H1 (cell line): Measurements from ENCODE around the gene DOK3. TPM values are rescaled to one million over a fixed set of nuclear protein-coding genes. Genes with fewer than 3 reads are reported as not detected.

Source experiments
- CTCF ChIA-PET: fragments of 300-600 bp; sonication (Branson Sonifier 250); formaldehyde crosslinking; loops from one replicate; lab custom pipeline; 2021; ENCODE audit not compliant: partially characterized antibody; lab: Charles Lee
- POLR2A ChIA-PET: fragments of 300-600 bp; sonication (Branson Sonifier 250); formaldehyde crosslinking; loops from one replicate; lab custom pipeline; 2021; ENCODE audit warnings: inconsistent platforms; ENCODE audit not compliant: partially characterized antibody; lab: Charles Lee
- DNase-seq, 2 experiments: peaks; one replicate each; pipeline versions ENCODE4 v3.0.0 to v3.0.0-alpha.2; 2010 to 2022; ENCODE audit warnings: low spot score in 2 of 2, low read depth in 1 of 2, mixed read lengths in 1 of 2
- FAIRE-seq: peaks from 2 replicates; lab custom pipeline; 2011; peaks lifted over from hg19 to GRCh38; lab: Jason Lieb, UNC
- H2AFZ ChIP-seq: 2 replicates; pipeline ENCODE4 v1.8.1; 2012; ENCODE audit warnings: low read length, inconsistent platforms
- H2AK5ac ChIP-seq: 2 replicates; pipeline ENCODE4 v1.6.1; 2013; ENCODE audit warnings: low read depth, low read length
- H2BK120ac ChIP-seq: replicated peaks from 2 replicates; pipeline ENCODE3; 2013; ENCODE audit warnings: low read depth, low read length, inconsistent platforms
- H2BK12ac ChIP-seq: 2 replicates; pipeline ENCODE4 v1.6.1; 2013; ENCODE audit warnings: low read depth, low read length
- H2BK15ac ChIP-seq: 2 replicates; pipeline ENCODE4 v1.6.1; 2013; ENCODE audit warnings: low read length
- H2BK20ac ChIP-seq: 2 replicates; pipeline ENCODE4 v1.6.1; 2013; ENCODE audit warnings: low read length
- H2BK5ac ChIP-seq: 2 replicates; pipeline ENCODE4 v1.6.1; 2013; ENCODE audit warnings: low read depth, low read length
- H3K14ac ChIP-seq: 2 replicates; pipeline ENCODE4 v1.6.1; 2013; ENCODE audit warnings: inconsistent platforms; ENCODE audit not compliant: insufficient read length
- H3K18ac ChIP-seq: 2 replicates; pipeline ENCODE4 v1.6.1; 2013; ENCODE audit warnings: low read length; ENCODE audit errors: extremely low read depth
- H3K23ac ChIP-seq: 2 replicates; pipeline ENCODE4 v1.6.1; 2013; ENCODE audit warnings: inconsistent platforms; ENCODE audit not compliant: insufficient read length
- H3K23me2 ChIP-seq: 2 replicates; pipeline ENCODE4 v1.6.1; 2013; ENCODE audit warnings: low read depth, low read length
- H3K27ac ChIP-seq: 2 replicates; pipeline ENCODE4 v1.6.1; 2011; ENCODE audit warnings: low read depth, low read length, inconsistent platforms
- H3K27me3 ChIP-seq, 4 experiments: replicated peaks in 1 of 4; 1 replicate in 1 of 4; 2 replicates in 3 of 4; pipeline versions ENCODE4 v1.6.1 to v1.8.1; 2011 to 2013; ENCODE audit warnings: low read length in 3 of 4, mild to moderate bottlenecking in 3 of 4, inconsistent platforms in 2 of 4, mixed read lengths in 2 of 4, moderate library complexity in 1 of 4; ENCODE audit not compliant: control insufficient read depth in 3 of 4, insufficient read depth in 3 of 4; ENCODE audit errors: extremely low read depth in 1 of 4
- H3K36me3 ChIP-seq, 4 experiments: 2 replicates each; pipeline versions ENCODE4 v1.6.1 to v1.8.1; 2011 to 2013; ENCODE audit warnings: mild to moderate bottlenecking in 4 of 4, low read length in 3 of 4, moderate library complexity in 2 of 4, control low read depth in 1 of 4, inconsistent platforms in 1 of 4; ENCODE audit not compliant: insufficient read depth in 4 of 4, control insufficient read depth in 2 of 4
- H3K4ac ChIP-seq: replicated peaks from 2 replicates; pipeline ENCODE3; 2013; ENCODE audit warnings: low read length, low read depth, mixed read lengths, inconsistent platforms; ENCODE audit not compliant: insufficient read length
- H3K4me1 ChIP-seq, 4 experiments: replicated peaks in 1 of 4; 1 replicate in 1 of 4; 2 replicates in 3 of 4; pipeline versions ENCODE4 v1.6.1 to v1.8.1; 2011 to 2013; ENCODE audit warnings: low read length in 3 of 4, inconsistent platforms in 2 of 4, mixed read lengths in 1 of 4; ENCODE audit not compliant: insufficient read depth in 4 of 4, control insufficient read depth in 3 of 4
- H3K4me2 ChIP-seq, 2 experiments: 2 replicates each; pipeline versions ENCODE4 v1.6.1 to v1.8.1; 2011 to 2013; ENCODE audit warnings: low read depth in 2 of 2, low read length in 2 of 2, control low read depth in 1 of 2, inconsistent platforms in 1 of 2, mild to moderate bottlenecking in 1 of 2; ENCODE audit not compliant: insufficient read depth in 1 of 2
- H3K4me3 ChIP-seq, 4 experiments: fragments of 200-600, 300-600 bp in 1 of 4; sonication (generic), shearing (Covaris generic), sonication (Bioruptor Twin) in 1 of 4; 2 replicates each; pipeline versions ENCODE4 v1.5.1 to v1.8.1; 2011 to 2016; ENCODE audit warnings: low read length in 4 of 4, low read depth in 3 of 4, control low read depth in 2 of 4, inconsistent platforms in 2 of 4, mild to moderate bottlenecking in 2 of 4, mixed read lengths in 1 of 4, moderate library complexity in 1 of 4; ENCODE audit not compliant: insufficient read depth in 2 of 4; ENCODE audit errors: extremely low read depth in 1 of 4
- H3K56ac ChIP-seq: replicated peaks from 2 replicates; pipeline ENCODE3; 2013; ENCODE audit warnings: low read depth, mild to moderate bottlenecking, mixed read lengths, low read length, inconsistent platforms; ENCODE audit not compliant: insufficient read length
- H3K79me1 ChIP-seq: 2 replicates; pipeline ENCODE4 v1.6.1; 2013; ENCODE audit warnings: low read depth, low read length, control low read depth
- H3K79me2 ChIP-seq, 2 experiments: 2 replicates each; pipeline versions ENCODE4 v1.6.1 to v1.8.1; 2012 to 2013; ENCODE audit warnings: low read length in 2 of 2, mild to moderate bottlenecking in 2 of 2, inconsistent platforms in 1 of 2; ENCODE audit not compliant: insufficient read depth in 2 of 2, control insufficient read depth in 1 of 2
- H3K9ac ChIP-seq, 4 experiments: replicated peaks in 1 of 4; 1 replicate in 1 of 4; 2 replicates in 3 of 4; pipeline versions ENCODE4 v1.6.1 to v1.8.1; 2011 to 2013; ENCODE audit warnings: low read depth in 3 of 4, low read length in 3 of 4, control low read depth in 2 of 4, mild to moderate bottlenecking in 2 of 4, moderate library complexity in 2 of 4, inconsistent platforms in 1 of 4; ENCODE audit errors: extremely low read depth in 1 of 4
- H3K9me3 ChIP-seq, 2 experiments: 2 replicates each; pipeline versions ENCODE4 v1.6.1 to v1.8.1; 2012 to 2013; ENCODE audit warnings: mild to moderate bottlenecking in 2 of 2, moderate library complexity in 2 of 2, control low read depth in 1 of 2, inconsistent platforms in 1 of 2, low read depth in 1 of 2, low read length in 1 of 2, mixed read lengths in 1 of 2; ENCODE audit not compliant: insufficient read depth in 2 of 2
- H4K20me1 ChIP-seq, 2 experiments: replicated peaks in 1 of 2; 2 replicates each; pipeline versions ENCODE3 to v1.8.1; 2011 to 2013; ENCODE audit warnings: inconsistent platforms in 2 of 2, low read length in 2 of 2, mild to moderate bottlenecking in 1 of 2; ENCODE audit not compliant: insufficient read depth in 2 of 2, control insufficient read depth in 1 of 2
- H4K5ac ChIP-seq: 2 replicates; pipeline ENCODE4 v1.6.1; 2013; ENCODE audit warnings: low read length, low read depth, mixed read lengths, inconsistent platforms; ENCODE audit not compliant: insufficient read length
- H4K8ac ChIP-seq: 2 replicates; pipeline ENCODE4 v1.8.0; 2013; ENCODE audit warnings: mild to moderate bottlenecking, moderate library complexity, low read length, inconsistent platforms; ENCODE audit not compliant: insufficient read depth; ENCODE audit errors: extremely low read depth
- H4K91ac ChIP-seq: replicated peaks from 2 replicates; pipeline ENCODE3; 2013; ENCODE audit warnings: low read length, mixed read lengths, inconsistent platforms; ENCODE audit not compliant: insufficient read length
- WGBS, 2 experiments: shearing (Covaris generic) in 1 of 2; methylation state at CpG; one replicate each; pipeline versions ENCODE4 v1.1.6 to v1.1.7; 2013 to 2015; ENCODE audit warnings: low lambda C conversion rate in 2 of 2, mixed read lengths in 2 of 2, inconsistent platforms in 1 of 2, low coverage in 1 of 2, missing lambda C conversion rate in 1 of 2; ENCODE audit not compliant: insufficient replicate concordance in 2 of 2, insufficient coverage in 1 of 2, insufficient read length in 1 of 2; ENCODE audit errors: extremely low coverage in 1 of 2, missing lambda C conversion rate in 1 of 2; 5-methylcytosine and 5-hydroxymethylcytosine counted together
- polyA plus RNA-seq, 7 experiments: library from polyadenylated mRNA; depleted of rRNA in 3 of 7; stranded (reverse) in 5 of 7; unstranded in 2 of 7; fragments of >200 nt in 5 of 7; fragments of 200-250 nt in 2 of 7; gene quantifications; 1 replicate in 5 of 7; 2 replicates in 1 of 7; 4 replicates in 1 of 7; pipeline versions ENCODE4 v1.2.1 to v1.2.3, GENCODE V29; 2011 to 2013; ENCODE audit warnings: missing spikeins in 2 of 7, mixed read lengths in 2 of 7
- total RNA-seq: library from RNA; stranded (reverse); fragmentation: NEBNext Ultra II Directional; extraction: Animal tissue kit (Norgen Biotek cat#: 25700); gene quantifications from 2 replicates; pipeline ENCODE4 v1.2.1, GENCODE V29; 2021

The DOK3 gene
- total and polyA plus RNA-seq, 2 of the 8 experiments (the other 6 are each of a cell fraction or from before 2014, with no cell fraction given), result 4.2 to 6.4 TPM

DNA sequence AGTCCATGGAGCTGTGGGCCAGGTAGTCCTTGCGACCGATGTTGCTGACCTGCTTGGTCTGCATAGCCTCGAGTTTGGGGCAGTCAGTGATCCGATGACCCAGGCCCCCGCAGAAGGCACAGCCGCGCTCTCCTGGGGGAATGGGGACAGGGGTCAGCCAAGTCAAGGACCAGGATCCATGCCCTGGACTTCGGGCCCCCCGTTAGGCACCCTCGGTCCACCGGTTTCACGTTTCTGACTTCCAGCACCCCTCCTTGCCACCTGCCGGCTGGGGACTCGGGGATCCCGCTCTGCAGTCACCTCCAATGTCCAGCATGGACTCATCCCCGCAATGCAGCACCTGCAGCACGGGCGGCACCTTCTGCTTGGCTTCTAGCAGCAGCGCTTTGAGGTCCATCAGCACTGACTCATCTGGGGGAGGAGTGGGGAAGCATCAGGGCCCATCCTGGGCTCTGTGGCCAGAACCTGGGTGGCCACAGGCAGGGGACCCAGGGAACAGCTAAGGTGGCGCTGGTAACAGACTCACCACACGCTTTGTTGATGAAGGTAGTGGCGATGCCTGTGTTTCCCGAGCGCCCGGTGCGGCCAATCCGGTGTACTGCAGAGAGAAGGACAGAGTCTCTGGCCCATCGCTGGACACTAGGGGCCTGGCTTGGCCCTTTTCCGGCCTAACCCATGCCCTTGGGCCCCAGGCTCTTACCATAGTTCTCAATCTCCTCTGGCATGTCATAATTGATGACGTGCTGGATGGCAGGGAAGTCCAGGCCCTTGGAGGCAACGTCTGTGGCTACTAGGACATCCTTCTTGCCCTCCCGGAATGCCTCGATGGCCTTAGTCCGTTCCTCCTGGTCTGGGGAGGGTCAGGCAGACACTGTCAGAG lies 2.4 kb upstream of the DOK3 start:
- no peak for FAIRE-seq

More for the DNA sequence above, 2.4 kb upstream of the DOK3 start:
- Histone ChIP-seq H4K8ac (no peak overlapping the region; the same call in 1 of the 2 replicates), H2BK5ac (peak overlapping the region; percentile 24; the same call in 1 of the 2 replicates), H3K56ac (no peak overlapping the region), H2AFZ (no peak overlapping the region), H3K9ac (no peak overlapping the region), H4K5ac (no peak overlapping the region), H3K14ac (no peak overlapping the region), H3K4me3 (no peak overlapping the region), H4K20me1 (peaks cover 0 to 19% of the 10 kb centered on the region in 2 experiments), H3K36me3 (peaks cover 27 to 50% (median 48%) of the 10 kb centered on the region in 4 experiments), H4K91ac (no peak overlapping the region), H3K4ac (no peak overlapping the region), H2BK120ac (no peak overlapping the region), H3K23ac (no peak overlapping the region), H3K9me3 (no peaks in the 10 kb centered on the region), H3K27ac (no peak overlapping the region), H3K79me2 (peaks cover 0 to 9% of the 10 kb centered on the region in 2 experiments; a peak in 1 of 4 replicates), H2AK5ac (no peak overlapping the region), H2BK20ac (no peak overlapping the region), H3K18ac (no peak overlapping the region), H2BK15ac (no peak overlapping the region), H3K4me2 (no peak overlapping the region), H3K23me2 (peaks cover 4% of the 10 kb centered on the region), H3K79me1 (peaks cover 5% of the 10 kb centered on the region; the same call in 1 of the 2 replicates), H2BK12ac (no peak overlapping the region), H3K4me1 (peaks cover 4 to 18% (median 11%) of the 10 kb centered on the region in 4 experiments; a peak in 6 of 7 replicates), H3K27me3 (no peaks in the 10 kb centered on the region)
- ChIA-PET POLR2A (interaction anchor here (65.5 kb wide), 1 partner anchor 43 kb away, joined by 3349 read pairs; the partner anchor contains the start of genes DBN1, PDLIM7 and PRR7), CTCF (interaction anchor here (1.3 to 20.8 kb wide), 3 partner anchors 9 to 22 kb away, joined by 3 to 306 read pairs (median 56); partner anchors contain the start of gene PDLIM7)
- no peak for DNase-seq
- 94% methylated on average over 34 of the region's 34 CpGs; no CpG with 5 or more reads in 1 of the 2 experiments for WGBS, 2 experiments
